SK-N-MC (cell line): ENCODE measurements around the gene AGBL1.

Experiments used
- EZH2 ChIP-seq: fragments of 200-600 bp; sonication (generic); IDR thresholded peaks from one replicate; pipeline ENCODE4 v1.6.1; 2017; ENCODE audit warnings: antibody characterized with exemption
- POLR2AphosphoS5 ChIP-seq: IDR thresholded peaks from 2 replicates; pipeline ENCODE4 v1.6.1; 2012; ENCODE audit warnings: mild to moderate bottlenecking, low read depth, low read length, borderline replicate concordance

GRCh38 chr15:86872782-86873181 is 793.1 kb downstream of the AGBL1 start:
- no peak for TF ChIP-seq POLR2AphosphoS5
- no peak for TF ChIP-seq EZH2
